Activated CD4-positive, alpha-beta T cell treated with anti-CD3 and anti-CD28 coated beads, Interleukin-2, amount 50 U/mL, for 24 hours (primary cell): ENCODE measurements around the gene RHBDF1.
A peak's percentile ranks its signal among the peaks of the same experiment; 100 is the strongest.
"Not testable (repeated sequence)": the region's sequence is repeated elsewhere in the genome, so short reads cannot be mapped to it uniquely, and the experiment has no call there.

Experiments
- DNase-seq, 2 donors: peaks; one replicate each; pipeline ENCODE4 v3.0.0-alpha.2; 2020; ENCODE audit warnings: low read depth in 1 of 2, low spot score in 1 of 2

RHBDF1 gene

DNA sequence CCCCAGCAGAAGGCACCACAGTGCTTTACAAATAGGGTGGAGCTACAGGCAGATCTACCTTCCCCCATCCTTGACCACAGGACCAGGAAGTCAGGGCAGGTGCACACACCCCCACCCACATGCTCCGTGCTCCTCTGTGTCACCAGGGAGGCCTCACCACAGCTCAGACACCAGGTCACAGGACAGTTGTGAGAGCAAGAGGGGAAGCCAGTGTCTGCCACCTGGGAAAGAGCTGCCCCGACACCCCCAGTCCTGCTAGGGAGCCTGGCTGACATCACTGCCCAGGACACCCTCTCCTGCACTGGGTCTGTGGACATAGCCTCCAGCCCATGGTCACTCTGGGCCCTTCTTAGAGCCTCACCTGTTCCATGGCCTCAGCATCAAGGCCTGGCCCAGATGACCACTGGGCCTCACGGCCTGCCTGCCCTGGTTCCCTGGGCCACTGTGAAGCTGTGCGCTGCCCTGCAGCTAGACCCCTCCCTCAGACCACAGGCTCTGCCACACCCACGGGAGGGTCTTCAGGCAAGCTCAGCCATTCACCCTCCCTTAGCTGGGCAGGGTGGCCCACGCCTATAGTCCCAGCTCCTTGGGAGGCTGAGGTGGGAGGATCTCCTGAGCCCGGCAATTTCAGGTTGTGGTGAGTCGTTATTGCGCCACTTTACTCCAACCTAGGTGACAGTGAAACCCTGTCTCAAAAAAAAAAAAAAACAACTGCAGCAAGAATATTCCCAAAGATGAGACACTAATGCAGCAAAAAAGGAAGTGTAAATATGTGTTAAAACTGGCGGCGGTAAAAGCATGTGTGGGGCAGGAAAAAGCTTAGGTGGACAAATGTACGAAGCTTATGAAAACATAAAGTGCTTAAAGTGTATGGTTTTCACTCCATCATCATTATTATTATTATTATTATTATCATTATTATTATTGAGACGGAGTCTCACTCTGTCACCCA is 33.2 kb downstream of the RHBDF1 start:
- DNase-seq, result peak in 1 of 2 donors; percentile 16

DNA sequence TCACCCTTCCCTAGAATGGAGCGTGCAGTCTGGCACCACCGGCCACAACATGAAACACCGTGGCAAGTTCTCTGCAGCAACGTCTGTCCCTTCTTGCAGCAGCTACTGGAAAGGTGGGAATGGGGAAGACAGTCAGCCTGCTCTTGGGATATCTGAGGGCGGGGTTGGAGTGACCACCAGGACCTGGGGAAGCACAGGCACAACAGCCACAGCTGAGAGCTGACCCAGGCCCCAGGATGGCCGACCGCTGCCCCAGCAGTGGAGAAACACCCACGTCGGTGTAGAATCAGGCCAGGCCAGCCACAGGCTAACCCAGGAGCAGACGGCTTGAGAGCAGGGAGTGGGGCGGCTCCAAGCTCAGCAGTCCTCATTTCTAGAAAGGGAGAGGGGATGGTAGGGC is 34.2 kb downstream of the RHBDF1 start:
- not testable (repeated sequence) for DNase-seq

GRCh38 chr16:37511-37910 is 34.9 kb downstream of the RHBDF1 start:
- no peak for DNase-seq

- no peak for DNase-seq
Measured at GRCh38 chr16:36336-36984, 36.0 kb downstream of the RHBDF1 start.

GRCh38 chr16:35678-36305 is 36.6 kb downstream of the RHBDF1 start:
- DNase-seq, result no peak

DNA sequence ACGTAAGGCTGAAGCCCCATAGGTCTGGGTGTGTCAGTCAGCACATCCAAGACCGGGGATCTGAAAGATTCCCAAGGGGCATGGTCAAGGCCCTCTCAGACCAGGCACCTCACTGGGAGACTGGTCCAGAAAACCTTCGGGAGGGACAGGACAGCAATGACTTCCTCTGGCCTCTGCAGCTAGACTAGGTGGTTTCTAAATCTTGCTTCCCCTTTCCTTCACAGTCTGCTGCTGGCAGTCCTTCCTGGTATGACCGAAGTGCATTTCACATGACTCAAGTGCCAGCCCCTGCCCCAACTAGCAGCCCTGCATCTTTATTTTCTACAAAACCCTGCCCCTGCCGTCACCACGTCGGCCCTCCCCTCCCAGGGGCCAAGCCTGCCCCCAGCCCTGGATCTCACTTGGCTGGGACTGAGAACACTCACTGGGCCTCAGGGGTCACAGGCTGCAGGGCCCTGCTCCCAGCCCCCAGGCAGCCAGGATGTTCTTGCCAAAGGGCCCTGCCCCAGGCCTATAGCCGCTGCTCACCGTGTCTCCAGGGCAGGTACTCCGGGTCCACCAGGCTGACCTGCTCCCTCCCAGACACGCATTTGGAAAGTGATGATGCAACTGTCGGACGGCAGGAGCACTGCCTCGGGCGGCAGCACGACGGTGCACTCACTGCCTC is 37.3 kb downstream of the RHBDF1 start:
- no peak for DNase-seq

DNA sequence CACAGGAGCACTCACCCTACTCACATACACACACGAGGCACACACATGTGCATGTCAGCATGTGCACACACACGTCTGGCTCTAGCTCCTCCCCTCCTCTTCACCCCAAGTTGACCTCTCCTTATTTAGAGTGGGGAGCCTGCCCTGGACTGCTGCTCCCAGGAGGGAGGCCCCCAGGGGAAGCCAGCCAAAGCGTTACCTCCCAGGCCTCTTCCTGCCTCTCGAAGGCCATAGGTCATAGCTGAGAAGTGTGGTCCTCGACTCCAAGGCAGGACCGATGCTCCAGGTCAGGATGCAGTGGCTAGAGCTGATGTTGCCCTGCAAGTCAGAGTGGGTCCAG is 37.8 kb downstream of the RHBDF1 start:
- DNase-seq, result no peak

- no peak for DNase-seq
Measured at GRCh38 chr16:33877-34647, 38.4 kb downstream of the RHBDF1 start.

GRCh38 chr16:33154-33876 is 39.1 kb downstream of the RHBDF1 start:
- DNase-seq, result not testable (repeated sequence)

- not testable (repeated sequence) for DNase-seq
Measured at GRCh38 chr16:30627-31026, 41.8 kb downstream of the RHBDF1 start.

DNA sequence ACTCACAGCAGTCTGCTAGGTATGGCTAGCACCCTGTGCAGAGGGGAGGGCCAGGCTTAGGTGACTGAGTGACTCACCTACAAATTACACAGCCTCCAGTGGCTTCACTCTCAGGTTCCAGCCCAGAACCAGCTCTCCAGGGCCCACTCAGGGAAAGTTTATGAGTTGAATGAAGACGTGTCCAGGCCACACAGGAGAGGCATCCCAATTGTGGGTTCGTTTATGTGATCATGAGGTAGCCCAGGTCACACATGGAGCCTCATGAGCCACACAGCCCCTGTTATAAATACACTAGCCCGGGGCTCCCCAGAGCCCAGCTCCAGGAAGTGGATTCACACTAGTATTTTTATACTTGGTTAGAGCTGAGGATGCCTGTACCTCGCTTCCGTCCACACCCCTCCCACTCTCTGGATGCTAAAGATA is 46.5 kb downstream of the RHBDF1 start:
- not testable (repeated sequence) for DNase-seq

GRCh38 chr16:24151-24550 is 48.3 kb downstream of the RHBDF1 start:
- DNase-seq, result not testable (repeated sequence)

GRCh38 chr16:20886-21285 is 51.5 kb downstream of the RHBDF1 start:
- not testable (repeated sequence) for DNase-seq

GRCh38 chr16:17062-17765 is 55.2 kb downstream of the RHBDF1 start:
- not testable (repeated sequence) for DNase-seq

DNA sequence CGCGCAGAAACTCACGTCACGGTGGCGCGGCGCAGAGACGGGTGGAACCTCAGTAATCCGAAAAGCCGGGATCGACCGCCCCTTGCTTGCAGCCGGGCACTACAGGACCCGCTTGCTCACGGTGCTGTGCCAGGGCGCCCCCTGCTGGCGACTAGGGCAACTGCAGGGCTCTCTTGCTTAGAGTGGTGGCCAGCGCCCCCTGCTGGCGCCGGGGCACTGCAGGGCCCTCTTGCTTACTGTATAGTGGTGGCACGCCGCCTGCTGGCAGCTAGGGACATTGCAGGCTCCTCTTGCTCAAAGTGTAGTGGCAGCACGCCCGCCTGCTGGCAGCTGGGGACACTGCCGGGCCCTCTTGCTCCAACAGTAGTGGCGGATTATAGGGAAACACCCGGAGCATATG is 61.7 kb downstream of the RHBDF1 start:
- peak; percentile 61 to 85 for DNase-seq

GRCh38 chr16:9903-10665 is 62.3 kb downstream of the RHBDF1 start:
- DNase-seq, result no peak
